ENCODE measurements around the gene CREB3L2.

Gene CREB3L2

GRCh38 chr7:137961200-137962177 is 40.4 kb downstream of the CREB3L2 start:
- Histone ChIP-seq H3K9me3 (ENCODE audit: control insufficient read depth, low read length) (no peaks in the 10 kb centered on the region), H3K9ac (ENCODE audit: low read length) (no peak overlapping the region), H3K4me1 (ENCODE audit: control insufficient read depth, insufficient read depth, low read length) (peaks cover 14% of the 10 kb centered on the region), H3K4me3 (ENCODE audit: low read length) (no peak overlapping the region), H3K27me3 (ENCODE audit: control insufficient read depth, insufficient read depth, low read length) (no peaks in the 10 kb centered on the region), H3K36me3 (ENCODE audit: control insufficient read depth, insufficient read depth, low read length) (no peaks in the 10 kb centered on the region)

- Histone ChIP-seq H3K4me3 (ENCODE audit: low read length) (no peak overlapping the region), H3K4me1 (ENCODE audit: control insufficient read depth, insufficient read depth, low read length) (peaks cover 16% of the 10 kb centered on the region), H3K27me3 (ENCODE audit: control insufficient read depth, insufficient read depth, low read length) (no peaks in the 10 kb centered on the region), H3K9ac (ENCODE audit: low read length) (no peak overlapping the region), H3K36me3 (ENCODE audit: control insufficient read depth, insufficient read depth, low read length) (no peaks in the 10 kb centered on the region), H3K9me3 (ENCODE audit: control insufficient read depth, low read length) (no peaks in the 10 kb centered on the region)
Observed at GRCh38 chr7:137960020-137960419, 41.9 kb downstream of the CREB3L2 start.

GRCh38 chr7:137958470-137959431 is 43.1 kb downstream of the CREB3L2 start:
- no peaks in the 10 kb centered on the region for H3K36me3 ChIP-seq (ENCODE audit: control insufficient read depth, insufficient read depth, low read length)
- H3K27me3 ChIP-seq (ENCODE audit: control insufficient read depth, insufficient read depth, low read length) = no peaks in the 10 kb centered on the region
- no peak overlapping the region for H3K9ac ChIP-seq (ENCODE audit: low read length)
- peaks cover 25% of the 10 kb centered on the region for H3K4me1 ChIP-seq (ENCODE audit: control insufficient read depth, insufficient read depth, low read length)
- no peak overlapping the region for H3K4me3 ChIP-seq (ENCODE audit: low read length)
- H3K9me3 ChIP-seq (ENCODE audit: control insufficient read depth, low read length) = no peaks in the 10 kb centered on the region

GRCh38 chr7:137957887-137958286 is 44.0 kb downstream of the CREB3L2 start:
- H3K9me3 ChIP-seq (ENCODE audit: control insufficient read depth, low read length) = no peaks in the 10 kb centered on the region
- H3K36me3 ChIP-seq (ENCODE audit: control insufficient read depth, insufficient read depth, low read length) = no peaks in the 10 kb centered on the region
- peaks cover 31% of the 10 kb centered on the region for H3K4me1 ChIP-seq (ENCODE audit: control insufficient read depth, insufficient read depth, low read length)
- H3K4me3 ChIP-seq (ENCODE audit: low read length) = no peak overlapping the region
- H3K9ac ChIP-seq (ENCODE audit: low read length) = no peak overlapping the region
- no peaks in the 10 kb centered on the region for H3K27me3 ChIP-seq (ENCODE audit: control insufficient read depth, insufficient read depth, low read length)

- Histone ChIP-seq H3K4me3 (ENCODE audit: low read length) (no peak overlapping the region), H3K27me3 (ENCODE audit: control insufficient read depth, insufficient read depth, low read length) (no peaks in the 10 kb centered on the region), H3K9ac (ENCODE audit: low read length) (no peak overlapping the region), H3K4me1 (ENCODE audit: control insufficient read depth, insufficient read depth, low read length) (peaks cover 41% of the 10 kb centered on the region), H3K36me3 (ENCODE audit: control insufficient read depth, insufficient read depth, low read length) (no peaks in the 10 kb centered on the region), H3K9me3 (ENCODE audit: control insufficient read depth, low read length) (no peaks in the 10 kb centered on the region)
Observed at GRCh38 chr7:137956591-137956990, 45.3 kb downstream of the CREB3L2 start.

- Histone ChIP-seq H3K27me3 (ENCODE audit: control insufficient read depth, insufficient read depth, low read length) (no peaks in the 10 kb centered on the region), H3K9me3 (ENCODE audit: control insufficient read depth, low read length) (no peaks in the 10 kb centered on the region), H3K9ac (ENCODE audit: low read length) (no peak overlapping the region), H3K36me3 (ENCODE audit: control insufficient read depth, insufficient read depth, low read length) (no peaks in the 10 kb centered on the region), H3K4me1 (ENCODE audit: control insufficient read depth, insufficient read depth, low read length) (peaks cover 45% of the 10 kb centered on the region), H3K4me3 (ENCODE audit: low read length) (no peak overlapping the region)
Observed at GRCh38 chr7:137956183-137956582, 45.7 kb downstream of the CREB3L2 start.

GRCh38 chr7:137954614-137955013 is 47.3 kb downstream of the CREB3L2 start:
- no peaks in the 10 kb centered on the region for H3K9me3 ChIP-seq (ENCODE audit: control insufficient read depth, low read length)
- no peak overlapping the region for H3K4me3 ChIP-seq (ENCODE audit: low read length)
- H3K4me1 ChIP-seq (ENCODE audit: control insufficient read depth, insufficient read depth, low read length) = peaks cover 56% of the 10 kb centered on the region
- H3K9ac ChIP-seq (ENCODE audit: low read length) = no peak overlapping the region
- H3K27me3 ChIP-seq (ENCODE audit: control insufficient read depth, insufficient read depth, low read length) = no peaks in the 10 kb centered on the region
- no peaks in the 10 kb centered on the region for H3K36me3 ChIP-seq (ENCODE audit: control insufficient read depth, insufficient read depth, low read length)

- Histone ChIP-seq H3K36me3 (ENCODE audit: control insufficient read depth, insufficient read depth, low read length) (no peaks in the 10 kb centered on the region), H3K27me3 (ENCODE audit: control insufficient read depth, insufficient read depth, low read length) (no peaks in the 10 kb centered on the region), H3K9ac (ENCODE audit: low read length) (no peak overlapping the region), H3K4me1 (ENCODE audit: control insufficient read depth, insufficient read depth, low read length) (peaks cover 64% of the 10 kb centered on the region), H3K9me3 (ENCODE audit: control insufficient read depth, low read length) (no peaks in the 10 kb centered on the region), H3K4me3 (ENCODE audit: low read length) (no peak overlapping the region)
Observed at GRCh38 chr7:137953665-137954470, 48.0 kb downstream of the CREB3L2 start.

- Histone ChIP-seq H3K27me3 (ENCODE audit: control insufficient read depth, insufficient read depth, low read length) (no peaks in the 10 kb centered on the region), H3K4me1 (ENCODE audit: control insufficient read depth, insufficient read depth, low read length) (peaks cover 62% of the 10 kb centered on the region), H3K9me3 (ENCODE audit: control insufficient read depth, low read length) (no peaks in the 10 kb centered on the region), H3K36me3 (ENCODE audit: control insufficient read depth, insufficient read depth, low read length) (no peaks in the 10 kb centered on the region), H3K4me3 (ENCODE audit: low read length) (no peak overlapping the region), H3K9ac (ENCODE audit: low read length) (no peak overlapping the region)
Observed at GRCh38 chr7:137953043-137953664, 48.7 kb downstream of the CREB3L2 start.

GRCh38 chr7:137952426-137952805 is 49.5 kb downstream of the CREB3L2 start:
- no peaks in the 10 kb centered on the region for H3K36me3 ChIP-seq (ENCODE audit: control insufficient read depth, insufficient read depth, low read length)
- no peak overlapping the region for H3K4me3 ChIP-seq (ENCODE audit: low read length)
- H3K9me3 ChIP-seq (ENCODE audit: control insufficient read depth, low read length) = no peaks in the 10 kb centered on the region
- peaks cover 62% of the 10 kb centered on the region for H3K4me1 ChIP-seq (ENCODE audit: control insufficient read depth, insufficient read depth, low read length)
- H3K9ac ChIP-seq (ENCODE audit: low read length) = no peak overlapping the region
- H3K27me3 ChIP-seq (ENCODE audit: control insufficient read depth, insufficient read depth, low read length) = no peaks in the 10 kb centered on the region

All from mucosa of stomach (tissue), 1 donor.